Measurements from ENCODE around the gene PIGA. TPM values are rescaled to one million over a fixed set of nuclear protein-coding genes. Genes with fewer than 3 reads are reported as not detected.

PIGA gene
- total and polyA plus RNA-seq, 10 of the 15 experiments (the other 5 are each of a cell fraction or from before 2014, with no cell fraction given): 4.9 to 24.1 (median 11.0) TPM

DNA sequence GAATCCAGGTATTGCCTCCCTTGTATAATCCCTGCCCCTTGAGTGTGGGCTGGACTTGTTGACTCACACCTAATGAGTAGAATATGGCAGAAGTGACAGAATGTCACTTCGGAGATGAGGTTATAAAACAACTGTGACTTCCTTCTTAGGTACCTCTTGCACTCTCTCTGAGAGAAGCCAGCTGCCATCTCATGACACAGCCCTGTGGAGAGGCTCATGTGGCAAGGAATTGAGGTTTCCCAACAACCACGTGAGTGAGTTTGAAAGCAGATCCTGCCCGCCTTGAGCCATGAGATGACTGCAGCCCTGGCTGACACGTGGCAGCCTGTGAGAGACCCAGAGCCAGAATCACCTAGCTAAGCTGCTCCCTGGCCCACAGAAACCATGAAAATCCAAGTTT lies 33.4 kb downstream of the PIGA start:
- FAIRE-seq (no peak), ATAC-seq (peak; percentile 70), DNase-seq (ENCODE audit: low read depth, low spot score) (no peak)
- Histone ChIP-seq H4K20me1 (ENCODE audit: control insufficient read depth, insufficient read depth) (no peaks in the 10 kb centered on the region), H3K36me3 (ENCODE audit: control insufficient read depth in 2 of 2, insufficient read depth in 2 of 2, low read length in 1 of 2) (no peaks in the 10 kb centered on the region), H3K9me3 (replicated peaks; ENCODE audit: control insufficient read depth, insufficient read depth, low read length) (no peaks in the 10 kb centered on the region), H3K4me1 (ENCODE audit: control insufficient read depth, insufficient read depth, low read length) (no peaks in the 10 kb centered on the region), H3K27me3 (replicated peaks in 1 of 2; ENCODE audit: control insufficient read depth in 2 of 2, insufficient read depth in 2 of 2, low read length in 1 of 2) (no peaks in the 10 kb centered on the region; a peak in 1 of 4 replicates), H3K4me2 (ENCODE audit: control insufficient read depth, insufficient read depth) (no peak overlapping the region), H2AFZ (ENCODE audit: control insufficient read depth, low read depth, low read length) (no peak overlapping the region), H3K27ac (ENCODE audit: control insufficient read depth, insufficient read depth) (no peak overlapping the region), H3K4me3 (no peak overlapping the region), H3K79me2 (ENCODE audit: control insufficient read depth, insufficient read depth, low read length) (no peaks in the 10 kb centered on the region), H3K9ac (ENCODE audit: control insufficient read depth, insufficient read depth, low read length) (no peak overlapping the region)
- intact Hi-C loops (cut with micrococcal nuclease; ENCODE audit: unreplicated experiment): loop anchor here (2.0 kb wide), 1 partner anchor 167 kb away; no protein-coding TSS in a partner anchor
- CTCF ChIA-PET: interaction anchor here (1.1 to 1.4 kb wide), 5 partner anchors 11 to 169 kb away, joined by 3 to 5 read pairs (median 3); no protein-coding TSS in a partner anchor
- in situ Hi-C loops (cut with MboI): no loop called here
- SMC1A ChIA-PET (ENCODE audit: uncharacterized antibody, unreplicated experiment): interaction anchor here (1.4 kb wide), 1 partner anchor 167 kb away, joined by 3 read pairs; no protein-coding TSS in a partner anchor
- WGBS (ENCODE audit: insufficient coverage, insufficient replicate concordance, low lambda C conversion rate, missing lambda C conversion rate): 1% methylated on average over 4 of the region's 4 CpGs
- no TSS peak for BruUV-seq (replicated peaks)
- RAD21 ChIA-PET (ENCODE audit: unreplicated experiment): interaction anchor here (1.3 kb wide), 1 partner anchor 81 kb away, joined by 4 read pairs; no protein-coding TSS in a partner anchor
- POLR2A ChIA-PET: interaction anchor here (0.9 kb wide), 1 partner anchor 10 kb away, joined by 3 read pairs; no protein-coding TSS in a partner anchor
- TF ChIP-seq, protein P1, sequence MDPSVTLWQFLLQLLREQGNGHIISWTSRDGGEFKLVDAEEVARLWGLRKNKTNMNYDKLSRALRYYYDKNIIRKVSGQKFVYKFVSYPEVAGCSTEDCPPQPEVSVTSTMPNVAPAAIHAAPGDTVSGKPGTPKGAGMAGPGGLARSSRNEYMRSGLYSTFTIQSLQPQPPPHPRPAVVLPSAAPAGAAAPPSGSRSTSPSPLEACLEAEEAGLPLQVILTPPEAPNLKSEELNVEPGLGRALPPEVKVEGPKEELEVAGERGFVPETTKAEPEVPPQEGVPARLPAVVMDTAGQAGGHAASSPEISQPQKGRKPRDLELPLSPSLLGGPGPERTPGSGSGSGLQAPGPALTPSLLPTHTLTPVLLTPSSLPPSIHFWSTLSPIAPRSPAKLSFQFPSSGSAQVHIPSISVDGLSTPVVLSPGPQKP (IDR thresholded peaks at IDR 0.05; ENCODE audit: low read depth, low read length): no peak
- TF ChIP-seq RAD21 (IDR thresholded peaks at IDR 0.05; ENCODE audit: insufficient read depth, low read depth, low read length) (no peak), WRNIP1 (IDR thresholded peaks at IDR 0.05; ENCODE audit: borderline replicate concordance, low read depth, low read length) (no peak), BHLHE40 (IDR thresholded peaks at IDR 0.05; ENCODE audit: borderline replicate concordance in 1 of 2, low read depth in 2 of 2, low read length in 1 of 2) (peak in 1 of 2 experiments; percentile 18; a peak in 1 of 4 replicates), EED (IDR thresholded peaks at IDR 0.05; ENCODE audit: low read depth) (no peak), YY1 (IDR thresholded peaks at IDR 0.05; ENCODE audit: low read depth, low read length) (no peak), HDAC6 (IDR thresholded peaks at IDR 0.05; ENCODE audit: unreplicated experiment) (no peak), RAD51 (IDR thresholded peaks at IDR 0.05) (0 out of 2 replicates have a peak, but pooled peaks have one; percentile 22), MTA3 (IDR thresholded peaks at IDR 0.05; ENCODE audit: borderline replicate concordance, low read length) (no peak), MEF2B (IDR thresholded peaks at IDR 0.05; ENCODE audit: partially characterized antibody, poor library complexity, severe bottlenecking) (no peak), POU2F2 (IDR thresholded peaks at IDR 0.05; ENCODE audit: borderline replicate concordance, low read depth, low read length) (no peak), NFXL1 (IDR thresholded peaks at IDR 0.05; ENCODE audit: borderline replicate concordance) (no peak), RCOR1 (conservative IDR thresholded peaks at IDR 0.05; ENCODE audit: low read depth, low read length) (no peak)
- TF ChIP-seq, protein P2, sequence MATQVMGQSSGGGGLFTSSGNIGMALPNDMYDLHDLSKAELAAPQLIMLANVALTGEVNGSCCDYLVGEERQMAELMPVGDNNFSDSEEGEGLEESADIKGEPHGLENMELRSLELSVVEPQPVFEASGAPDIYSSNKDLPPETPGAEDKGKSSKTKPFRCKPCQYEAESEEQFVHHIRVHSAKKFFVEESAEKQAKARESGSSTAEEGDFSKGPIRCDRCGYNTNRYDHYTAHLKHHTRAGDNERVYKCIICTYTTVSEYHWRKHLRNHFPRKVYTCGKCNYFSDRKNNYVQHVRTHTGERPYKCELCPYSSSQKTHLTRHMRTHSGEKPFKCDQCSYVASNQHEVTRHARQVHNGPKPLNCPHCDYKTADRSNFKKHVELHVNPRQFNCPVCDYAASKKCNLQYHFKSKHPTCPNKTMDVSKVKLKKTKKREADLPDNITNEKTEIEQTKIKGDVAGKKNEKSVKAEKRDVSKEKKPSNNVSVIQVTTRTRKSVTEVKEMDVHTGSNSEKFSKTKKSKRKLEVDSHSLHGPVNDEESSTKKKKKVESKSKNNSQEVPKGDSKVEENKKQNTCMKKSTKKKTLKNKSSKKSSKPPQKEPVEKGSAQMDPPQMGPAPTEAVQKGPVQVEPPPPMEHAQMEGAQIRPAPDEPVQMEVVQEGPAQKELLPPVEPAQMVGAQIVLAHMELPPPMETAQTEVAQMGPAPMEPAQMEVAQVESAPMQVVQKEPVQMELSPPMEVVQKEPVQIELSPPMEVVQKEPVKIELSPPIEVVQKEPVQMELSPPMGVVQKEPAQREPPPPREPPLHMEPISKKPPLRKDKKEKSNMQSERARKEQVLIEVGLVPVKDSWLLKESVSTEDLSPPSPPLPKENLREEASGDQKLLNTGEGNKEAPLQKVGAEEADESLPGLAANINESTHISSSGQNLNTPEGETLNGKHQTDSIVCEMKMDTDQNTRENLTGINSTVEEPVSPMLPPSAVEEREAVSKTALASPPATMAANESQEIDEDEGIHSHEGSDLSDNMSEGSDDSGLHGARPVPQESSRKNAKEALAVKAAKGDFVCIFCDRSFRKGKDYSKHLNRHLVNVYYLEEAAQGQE (IDR thresholded peaks at IDR 0.05; ENCODE audit: low read depth, low read length): no peak
- TF ChIP-seq, protein P3, sequence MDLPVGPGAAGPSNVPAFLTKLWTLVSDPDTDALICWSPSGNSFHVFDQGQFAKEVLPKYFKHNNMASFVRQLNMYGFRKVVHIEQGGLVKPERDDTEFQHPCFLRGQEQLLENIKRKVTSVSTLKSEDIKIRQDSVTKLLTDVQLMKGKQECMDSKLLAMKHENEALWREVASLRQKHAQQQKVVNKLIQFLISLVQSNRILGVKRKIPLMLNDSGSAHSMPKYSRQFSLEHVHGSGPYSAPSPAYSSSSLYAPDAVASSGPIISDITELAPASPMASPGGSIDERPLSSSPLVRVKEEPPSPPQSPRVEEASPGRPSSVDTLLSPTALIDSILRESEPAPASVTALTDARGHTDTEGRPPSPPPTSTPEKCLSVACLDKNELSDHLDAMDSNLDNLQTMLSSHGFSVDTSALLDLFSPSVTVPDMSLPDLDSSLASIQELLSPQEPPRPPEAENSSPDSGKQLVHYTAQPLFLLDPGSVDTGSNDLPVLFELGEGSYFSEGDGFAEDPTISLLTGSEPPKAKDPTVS (IDR thresholded peaks at IDR 0.05; ENCODE audit: low read depth, low read length): no peak
- TF ChIP-seq, protein P4, sequence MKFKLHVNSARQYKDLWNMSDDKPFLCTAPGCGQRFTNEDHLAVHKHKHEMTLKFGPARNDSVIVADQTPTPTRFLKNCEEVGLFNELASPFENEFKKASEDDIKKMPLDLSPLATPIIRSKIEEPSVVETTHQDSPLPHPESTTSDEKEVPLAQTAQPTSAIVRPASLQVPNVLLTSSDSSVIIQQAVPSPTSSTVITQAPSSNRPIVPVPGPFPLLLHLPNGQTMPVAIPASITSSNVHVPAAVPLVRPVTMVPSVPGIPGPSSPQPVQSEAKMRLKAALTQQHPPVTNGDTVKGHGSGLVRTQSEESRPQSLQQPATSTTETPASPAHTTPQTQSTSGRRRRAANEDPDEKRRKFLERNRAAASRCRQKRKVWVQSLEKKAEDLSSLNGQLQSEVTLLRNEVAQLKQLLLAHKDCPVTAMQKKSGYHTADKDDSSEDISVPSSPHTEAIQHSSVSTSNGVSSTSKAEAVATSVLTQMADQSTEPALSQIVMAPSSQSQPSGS (IDR thresholded peaks at IDR 0.05; ENCODE audit: low read length): no peak

Data from GM12878 (cell line).